Fibroblast of pulmonary artery (primary cell): ENCODE measurements around the gene KCNH1.
A peak's percentile ranks its signal among the peaks of the same experiment; 100 is the strongest.

ENCODE experiments used
- DNase-seq: peaks from one replicate; pipeline ENCODE4 v3.0.0-alpha.2; 2010; ENCODE audit warnings: low read depth
- H3K4me3 ChIP-seq: replicated peaks from 2 replicates; pipeline ENCODE4 v1.5.1; 2011; ENCODE audit warnings: low read depth, mild to moderate bottlenecking, control low read depth, low read length, moderate library complexity
- TF ChIP-seq, protein P1 (sequence below): IDR thresholded peaks from 2 replicates; pipeline ENCODE4 v1.5.1; 2011; ENCODE audit warnings: mild to moderate bottlenecking, control low read depth, low read length, inconsistent platforms; ENCODE audit errors: missing control alignments

The KCNH1 gene

DNA sequence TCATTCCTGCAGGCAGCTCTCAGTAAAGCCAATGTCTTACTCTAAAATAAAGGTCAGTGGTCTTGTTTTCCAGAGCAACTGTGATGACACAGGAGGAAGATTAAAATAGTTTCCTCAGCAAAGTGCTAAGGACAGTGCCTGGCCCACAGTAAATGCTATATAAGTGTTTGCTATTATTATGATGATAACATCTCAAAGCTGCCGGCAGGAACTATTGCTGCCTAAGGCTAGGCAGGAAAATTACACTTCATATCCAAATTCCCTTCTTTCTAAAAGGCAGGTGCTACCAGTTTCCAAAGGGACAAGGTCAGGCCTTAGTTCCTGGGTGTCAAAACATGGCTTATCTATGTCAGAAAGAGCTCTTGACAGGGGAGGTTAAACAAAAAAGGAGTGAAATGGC, 403.9 kb downstream of the KCNH1 start:
- TF ChIP-seq, protein P1, sequence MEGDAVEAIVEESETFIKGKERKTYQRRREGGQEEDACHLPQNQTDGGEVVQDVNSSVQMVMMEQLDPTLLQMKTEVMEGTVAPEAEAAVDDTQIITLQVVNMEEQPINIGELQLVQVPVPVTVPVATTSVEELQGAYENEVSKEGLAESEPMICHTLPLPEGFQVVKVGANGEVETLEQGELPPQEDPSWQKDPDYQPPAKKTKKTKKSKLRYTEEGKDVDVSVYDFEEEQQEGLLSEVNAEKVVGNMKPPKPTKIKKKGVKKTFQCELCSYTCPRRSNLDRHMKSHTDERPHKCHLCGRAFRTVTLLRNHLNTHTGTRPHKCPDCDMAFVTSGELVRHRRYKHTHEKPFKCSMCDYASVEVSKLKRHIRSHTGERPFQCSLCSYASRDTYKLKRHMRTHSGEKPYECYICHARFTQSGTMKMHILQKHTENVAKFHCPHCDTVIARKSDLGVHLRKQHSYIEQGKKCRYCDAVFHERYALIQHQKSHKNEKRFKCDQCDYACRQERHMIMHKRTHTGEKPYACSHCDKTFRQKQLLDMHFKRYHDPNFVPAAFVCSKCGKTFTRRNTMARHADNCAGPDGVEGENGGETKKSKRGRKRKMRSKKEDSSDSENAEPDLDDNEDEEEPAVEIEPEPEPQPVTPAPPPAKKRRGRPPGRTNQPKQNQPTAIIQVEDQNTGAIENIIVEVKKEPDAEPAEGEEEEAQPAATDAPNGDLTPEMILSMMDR = no peak
- H3K4me3 ChIP-seq = no peak overlapping the region
- DNase-seq = no peak

DNA sequence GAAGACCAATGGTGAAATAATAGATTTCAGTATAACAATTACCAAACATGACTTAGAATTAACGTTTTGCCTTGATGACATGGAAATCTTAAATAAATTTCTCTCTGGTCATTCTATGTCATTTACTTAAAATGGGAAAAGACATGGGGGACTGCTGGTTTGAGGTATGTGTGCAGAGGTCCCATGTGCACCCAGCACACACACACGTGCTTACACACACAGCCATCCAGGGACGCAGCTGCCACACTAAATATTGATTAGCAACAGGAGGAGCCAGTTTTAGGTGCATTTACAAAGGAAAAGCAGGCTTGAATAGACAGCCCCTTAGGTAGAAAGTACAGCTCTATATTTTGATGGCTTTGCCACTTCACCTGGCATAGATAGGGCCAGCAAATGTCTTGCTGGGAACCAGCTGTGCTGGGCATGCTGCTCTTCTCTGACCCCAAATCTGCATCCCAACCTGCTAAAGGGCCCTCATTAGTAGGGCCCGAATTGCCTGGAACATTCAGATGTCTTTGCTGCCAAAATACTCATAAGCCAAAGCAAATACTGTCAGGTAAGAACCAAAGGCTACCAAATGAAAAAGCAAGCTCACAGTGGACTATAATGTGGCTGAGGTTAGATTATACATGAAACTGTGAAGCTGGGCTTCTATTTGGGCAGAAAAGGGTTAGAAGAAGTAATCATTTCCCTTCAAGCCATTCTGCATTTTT, 405.4 kb downstream of the KCNH1 start:
- no peak for DNase-seq
- TF ChIP-seq, protein P1 = no peak
- H3K4me3 ChIP-seq = no peak overlapping the region

DNA sequence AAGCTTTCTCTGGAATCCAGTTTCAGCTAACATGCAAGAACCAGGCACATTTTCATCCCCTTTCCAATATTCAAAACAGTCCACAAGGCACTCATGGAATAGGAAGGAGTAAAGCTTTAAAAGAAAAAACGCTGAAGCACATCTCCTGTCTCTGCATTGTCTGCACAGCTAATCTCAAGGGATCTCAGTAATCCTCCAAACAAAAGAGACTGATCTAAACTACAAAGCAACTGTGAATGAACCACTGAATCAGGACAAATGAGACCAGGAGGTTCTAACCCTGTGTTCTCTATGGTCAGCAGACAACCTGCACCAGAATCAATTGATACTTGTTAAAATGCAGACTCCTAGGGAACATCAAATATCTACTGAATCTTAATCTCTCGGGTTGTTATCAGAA, 406.2 kb downstream of the KCNH1 start:
- TF ChIP-seq, protein P1 = no peak
- H3K4me3 ChIP-seq = no peak overlapping the region
- DNase-seq = no peak

DNA sequence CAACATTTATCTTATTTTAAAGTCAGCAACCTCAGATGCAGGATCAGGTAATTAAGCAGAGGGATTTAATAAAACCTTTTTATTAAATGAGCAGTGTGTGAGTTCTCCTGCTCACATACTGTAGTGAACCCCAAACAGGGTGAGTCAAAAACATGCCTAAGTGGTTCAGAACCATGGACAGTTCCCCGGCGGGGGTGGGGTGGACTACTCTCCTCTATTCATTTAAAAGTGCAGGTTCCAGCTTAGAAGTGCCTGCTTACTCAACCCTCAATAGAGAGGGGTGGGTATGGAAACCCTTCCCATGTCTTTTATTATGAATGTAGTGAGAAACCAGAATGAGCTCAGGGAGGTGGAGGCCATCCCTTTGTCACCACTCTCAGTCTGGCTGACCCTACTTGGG, 407.3 kb downstream of the KCNH1 start:
- TF ChIP-seq, protein P1 = no peak
- peak; percentile 0 for DNase-seq
- no peak overlapping the region for H3K4me3 ChIP-seq

DNA sequence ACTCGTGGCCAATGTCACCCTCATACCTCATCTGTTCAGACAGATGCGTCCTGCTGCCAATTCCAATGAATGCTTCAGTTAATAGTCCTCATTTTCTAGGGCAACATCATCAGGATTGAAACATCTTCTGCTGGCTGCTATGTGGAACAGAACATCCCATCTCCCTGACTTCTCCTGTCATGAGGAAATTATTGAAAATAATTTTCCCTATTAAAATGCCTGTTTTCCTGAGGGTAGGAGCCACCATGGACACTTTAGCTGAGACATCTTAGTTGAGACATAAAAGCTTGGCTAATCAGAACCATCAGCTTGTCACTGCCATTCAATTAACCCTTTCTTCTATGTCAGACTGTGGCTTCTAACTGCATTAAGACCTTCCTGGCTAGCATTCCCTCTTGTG, 409.2 kb downstream of the KCNH1 start:
- TF ChIP-seq, protein P1 = no peak
- no peak overlapping the region for H3K4me3 ChIP-seq
- no peak for DNase-seq

DNA sequence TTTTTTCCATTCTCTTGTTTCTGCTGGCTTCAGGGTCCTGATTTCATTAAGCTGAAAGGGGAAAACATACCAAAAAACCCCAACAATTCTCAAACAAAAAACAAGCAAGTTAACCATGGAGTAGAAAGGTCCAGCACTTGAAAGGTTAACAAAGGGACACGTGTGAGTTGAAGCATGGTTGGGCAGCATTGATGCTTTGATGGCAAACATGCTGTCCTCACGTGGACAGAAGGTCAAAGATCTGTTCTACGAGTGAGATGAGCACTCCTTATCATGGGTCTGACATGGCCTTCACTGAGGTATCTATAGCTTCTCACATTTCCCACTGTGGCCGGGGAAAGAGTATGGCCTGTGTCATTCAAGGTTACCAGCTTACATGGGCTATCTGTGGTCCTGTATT, 410.3 kb downstream of the KCNH1 start:
- TF ChIP-seq, protein P1 = no peak
- no peak overlapping the region for H3K4me3 ChIP-seq

More for the DNA sequence above, 410.3 kb downstream of the KCNH1 start:
- no peak for DNase-seq
